ENCODE measurements around the gene TANK.

Gene TANK

GRCh38 chr2:161134547-161135518 lies 25.4 kb upstream of the TANK start:
- DNase-seq: no peak

DNA sequence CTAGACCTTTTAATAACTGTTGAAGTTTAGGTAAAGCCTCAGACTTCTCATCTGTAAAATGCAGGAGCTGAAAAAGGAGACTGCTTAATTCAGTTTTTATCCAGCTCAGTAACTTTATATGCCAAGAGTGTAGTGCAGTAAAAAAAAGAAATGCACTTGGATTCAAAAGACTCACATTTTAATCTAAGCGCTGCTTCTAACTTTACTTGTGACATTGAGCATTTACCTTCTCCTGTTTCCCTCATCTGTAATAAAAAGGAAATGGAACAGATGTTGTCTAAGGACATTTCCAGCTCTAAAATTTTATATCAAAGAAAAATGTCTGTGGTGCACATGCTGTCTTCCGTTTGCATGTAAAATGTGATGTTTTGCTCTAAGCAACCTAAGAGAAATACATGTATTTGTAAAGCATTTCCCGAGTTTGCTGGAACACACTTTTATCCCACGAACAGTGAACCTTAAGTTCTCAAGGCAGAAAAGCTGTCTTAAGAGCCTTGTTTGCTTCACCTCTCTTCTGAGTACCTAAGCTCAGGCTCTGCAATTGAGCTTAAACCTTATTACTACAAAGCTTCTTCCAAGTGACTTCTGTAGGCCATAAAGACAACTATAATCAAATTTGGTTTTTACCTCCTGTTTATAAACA lies 24.2 kb upstream of the TANK start:
- no peak for DNase-seq

- DNase-seq: peak; percentile 86
Observed at GRCh38 chr2:161136696-161137324, 23.4 kb upstream of the TANK start.

DNA sequence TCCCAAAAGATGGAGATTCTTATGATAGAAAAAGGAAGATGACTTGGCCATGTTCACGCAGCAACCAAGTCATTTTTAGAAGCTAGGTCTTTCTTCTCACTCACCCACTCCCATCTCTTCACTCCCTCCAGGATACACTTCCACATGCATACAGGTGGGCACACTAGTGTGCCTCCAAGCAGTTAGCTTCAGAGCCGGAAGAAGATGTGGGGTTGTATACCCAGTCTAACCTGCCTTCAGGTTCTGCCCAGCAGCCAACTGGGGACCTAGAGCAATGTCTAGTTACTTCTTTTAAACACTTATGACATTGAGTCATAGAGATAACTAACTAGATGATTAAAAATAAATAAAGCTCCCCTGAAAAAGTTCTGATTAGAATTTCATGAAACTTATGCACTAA lies 21.8 kb upstream of the TANK start:
- peak; percentile 43 for DNase-seq

DNA sequence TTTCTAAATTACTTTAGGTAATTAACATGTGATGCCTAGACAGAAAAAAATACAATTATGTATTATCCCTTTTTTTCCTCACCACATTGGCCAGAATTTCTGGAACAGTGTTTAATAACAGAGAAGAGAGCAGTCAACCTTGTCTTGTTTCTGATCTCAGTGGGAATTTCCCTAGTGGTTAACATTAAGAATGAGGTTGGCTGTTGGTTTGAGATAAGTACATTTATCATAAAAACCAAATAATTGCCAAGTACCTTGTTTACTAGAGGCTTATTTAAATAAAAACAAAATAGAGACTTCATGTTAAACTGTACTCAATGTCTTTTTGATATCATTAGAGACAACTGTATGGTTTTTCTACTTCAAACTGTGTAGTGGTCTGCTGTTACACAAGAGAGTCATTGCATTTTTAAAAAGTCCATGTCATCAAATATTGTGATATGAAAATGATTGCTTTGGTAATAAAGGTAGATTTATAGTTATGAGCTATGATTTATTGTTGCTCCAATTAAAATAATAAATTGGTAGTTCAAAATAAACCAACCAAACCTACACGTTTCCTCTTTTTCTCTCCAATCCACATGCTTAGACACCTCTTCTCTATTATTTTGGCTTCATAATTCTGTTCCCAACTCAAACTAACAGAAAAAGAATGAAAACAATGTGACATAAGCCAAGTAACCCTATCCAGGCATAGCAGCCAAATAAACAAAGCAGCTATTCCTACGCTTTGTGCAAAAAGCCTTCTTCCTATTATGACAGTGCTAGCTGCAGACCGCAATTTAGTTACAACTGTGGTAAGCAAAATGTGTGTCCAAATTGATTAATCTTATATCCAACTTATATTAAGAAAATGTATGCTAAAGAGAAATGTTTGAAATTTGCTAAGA lies 20.9 kb upstream of the TANK start:
- DNase-seq: peak; percentile 62

DNA sequence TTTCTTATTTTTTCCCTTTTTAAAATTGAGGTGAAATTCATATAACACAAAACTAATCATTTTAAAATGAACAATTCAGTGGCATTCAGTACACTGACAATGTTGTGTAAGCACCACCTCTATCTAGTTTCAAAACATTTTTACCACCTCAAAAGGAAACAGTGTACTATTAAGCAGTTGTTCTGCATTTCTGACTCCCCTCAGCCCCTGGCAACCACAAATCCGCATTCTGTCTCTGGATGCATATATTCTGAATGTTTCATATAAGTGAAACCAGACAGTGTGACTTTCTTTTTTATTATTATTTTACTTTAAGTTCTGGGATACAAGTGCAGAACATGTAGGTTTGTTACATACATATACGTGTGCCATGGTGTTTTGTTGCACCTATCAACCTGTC lies 19.2 kb upstream of the TANK start:
- peak; percentile 82 for DNase-seq

GRCh38 chr2:161146209-161146775 lies 13.9 kb upstream of the TANK start:
- DNase-seq: no peak

GRCh38 chr2:161146996-161147395 lies 13.2 kb upstream of the TANK start:
- no peak for DNase-seq

DNA sequence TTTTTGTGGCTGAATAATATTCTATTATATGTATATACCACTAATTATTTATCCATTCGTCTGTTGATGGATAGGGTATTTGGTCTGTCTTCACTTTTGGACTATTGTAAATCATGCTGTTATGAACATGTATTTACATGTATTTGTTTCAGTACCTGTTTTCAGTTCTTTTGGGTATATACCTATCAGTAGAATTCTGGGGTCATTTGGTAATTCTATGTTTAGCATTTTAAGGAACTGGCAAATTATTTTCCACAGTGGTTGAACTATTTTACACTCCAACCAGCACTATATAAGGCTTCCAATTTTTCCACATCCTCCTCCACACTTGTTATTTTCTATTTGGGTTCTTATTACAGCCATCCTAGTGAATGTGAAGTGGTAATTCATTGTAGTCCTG lies 12.4 kb upstream of the TANK start:
- DNase-seq: no peak

DNA sequence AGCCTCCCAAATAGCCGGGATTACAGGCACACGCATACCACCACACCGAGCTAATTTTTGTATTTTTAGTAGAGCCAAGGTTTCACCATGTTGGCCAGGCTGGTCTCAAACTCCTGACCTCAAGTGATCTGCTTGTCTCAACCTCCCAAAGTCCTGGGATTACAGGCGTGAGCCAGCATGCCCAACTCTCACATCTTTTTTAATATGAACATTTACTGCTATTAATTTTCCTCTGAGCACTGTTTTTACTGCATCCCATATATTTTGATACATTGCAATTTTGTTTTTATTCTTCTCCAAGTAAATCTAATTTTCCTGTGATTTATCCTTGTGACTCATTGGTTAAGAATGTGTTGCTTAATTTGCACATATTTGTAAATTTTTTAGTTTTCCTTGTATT lies 9.5 kb upstream of the TANK start:
- DNase-seq: no peak

GRCh38 chr2:161152302-161152701 lies 7.9 kb upstream of the TANK start:
- DNase-seq: no peak

DNA sequence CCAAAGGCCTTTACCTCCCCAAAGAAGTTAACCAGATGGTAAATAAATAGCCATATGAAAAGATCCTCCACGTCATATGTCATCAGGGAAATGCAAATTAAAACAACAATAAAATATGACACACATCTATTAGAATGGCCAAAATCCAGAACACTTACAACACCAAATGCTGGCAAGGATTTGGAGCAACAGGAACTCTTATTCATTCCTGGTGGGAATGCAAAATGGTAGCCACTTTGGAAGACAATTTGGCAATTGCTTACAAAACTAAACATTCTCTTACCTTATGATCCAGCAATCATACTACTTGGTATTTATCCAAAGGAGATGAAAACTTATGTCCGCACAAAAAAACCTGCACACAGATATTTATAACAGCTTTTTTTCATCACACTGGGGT lies 1.3 kb upstream of the TANK start:
- DNase-seq: no peak

DNA sequence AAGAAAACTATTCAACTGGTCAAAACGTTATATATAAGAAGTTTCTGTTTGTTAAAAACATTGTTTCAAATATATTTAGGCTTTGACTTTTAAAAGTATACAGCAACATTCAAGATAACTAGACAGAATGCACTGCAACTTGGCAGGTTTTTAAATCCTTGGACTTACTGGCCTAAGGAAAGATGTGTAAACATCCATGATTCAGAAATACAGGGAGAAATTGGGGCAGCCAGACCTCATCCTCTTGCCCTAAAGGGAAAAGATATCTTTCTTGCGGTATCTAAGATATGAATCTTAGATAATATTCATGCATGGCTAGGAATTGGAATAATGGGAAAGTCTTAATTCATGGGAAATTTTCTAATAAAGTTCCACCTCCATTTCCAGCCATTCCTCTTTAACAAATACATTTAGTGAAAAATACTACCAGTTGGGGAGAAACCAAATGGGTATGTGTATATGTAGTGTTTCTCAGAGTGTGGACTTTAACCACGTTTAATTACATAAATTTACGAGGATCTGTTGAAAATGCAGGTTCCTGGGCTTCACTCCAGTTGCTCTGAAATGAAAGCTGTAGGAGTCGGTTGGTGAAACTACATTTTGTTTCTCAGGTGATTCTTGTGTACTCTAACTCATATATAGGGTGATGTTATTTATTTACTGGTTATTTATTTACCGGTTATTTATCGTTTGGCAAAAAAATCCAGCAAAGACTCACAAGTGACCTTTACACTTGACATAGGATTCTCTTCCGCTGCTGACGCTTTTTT lies 587 bp upstream of the TANK start:
- no peak for DNase-seq

GRCh38 chr2:161161074-161161706 lies 962 bp downstream of the TANK start:
- DNase-seq: no peak

DNA sequence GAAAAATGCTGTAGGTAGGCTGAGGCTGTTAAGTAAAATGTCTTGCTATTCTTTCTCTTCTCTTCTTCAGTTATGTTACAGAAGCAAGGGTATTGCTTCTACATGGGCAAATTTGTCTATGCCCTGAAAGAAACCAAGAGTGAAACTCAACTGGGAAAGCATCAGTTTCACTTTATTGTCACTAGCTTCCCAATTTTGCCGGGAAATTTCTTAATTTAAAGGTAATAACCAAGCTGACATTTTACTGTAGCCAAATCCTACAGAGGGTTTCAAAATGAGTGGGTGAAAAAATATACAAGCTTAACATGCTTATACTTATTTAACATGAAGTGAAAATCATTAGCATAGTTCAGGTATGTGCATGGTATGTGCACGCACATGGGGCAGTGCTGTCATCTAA lies 3.2 kb downstream of the TANK start:
- DNase-seq: peak; percentile 58

GRCh38 chr2:161164161-161164560 lies 3.9 kb downstream of the TANK start:
- no peak for DNase-seq

DNA sequence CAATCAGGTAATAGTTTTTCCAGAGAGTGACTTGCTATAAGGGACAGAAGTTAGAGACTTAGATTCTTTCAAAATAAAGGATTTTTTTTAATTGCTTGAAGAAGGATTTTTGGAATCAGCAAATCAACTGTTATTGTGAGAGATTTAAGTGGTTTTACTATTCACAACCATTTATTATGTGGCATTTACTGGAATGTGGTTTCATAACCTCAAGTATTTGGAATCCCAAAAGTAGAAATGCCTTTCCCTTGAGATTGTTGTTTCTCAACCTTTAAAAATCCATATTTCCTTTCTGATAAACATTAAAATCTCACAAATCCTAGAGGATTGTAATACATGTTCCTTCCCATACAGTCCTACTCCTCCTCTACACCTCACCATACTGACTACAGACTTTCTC lies 5.0 kb downstream of the TANK start:
- no peak for DNase-seq

GRCh38 chr2:161165811-161166210 lies 5.6 kb downstream of the TANK start:
- no peak for DNase-seq

- peak; percentile 97 for DNase-seq
Observed at GRCh38 chr2:161166538-161167409, 6.5 kb downstream of the TANK start.

- DNase-seq: no peak
Observed at GRCh38 chr2:161169335-161169734, 9.1 kb downstream of the TANK start.
